HG03565 (cell line): Measurements from ENCODE around the gene RAP1GAP.
"Not testable (repeated sequence)": the region's sequence is repeated elsewhere in the genome, so short reads cannot be mapped to it uniquely, and the experiment has no call there.

Source experiments
- ATAC-seq: cut with Tn5 transposase; IDR thresholded peaks from one replicate; pipeline ENCODE4 v1.9.1; 2021; ENCODE audit warnings: mild to moderate bottlenecking, moderate library complexity; ENCODE audit not compliant: unreplicated experiment

RAP1GAP gene

GRCh38 chr1:21647431-21648351 lies 21.5 kb downstream of the RAP1GAP start:
- no peak for ATAC-seq

- no peak for ATAC-seq
Measured at GRCh38 chr1:21645550-21645949, 23.6 kb downstream of the RAP1GAP start.

- no peak for ATAC-seq
Measured at GRCh38 chr1:21644906-21645305, 24.3 kb downstream of the RAP1GAP start.

GRCh38 chr1:21644348-21644747 lies 24.8 kb downstream of the RAP1GAP start:
- no peak for ATAC-seq

- no peak for ATAC-seq
Measured at GRCh38 chr1:21643624-21644023, 25.5 kb downstream of the RAP1GAP start.

GRCh38 chr1:21641967-21642739 lies 27.0 kb downstream of the RAP1GAP start:
- no peak for ATAC-seq

- ATAC-seq: no peak
Measured at GRCh38 chr1:21641537-21641936, 27.6 kb downstream of the RAP1GAP start.

- ATAC-seq: no peak
Measured at GRCh38 chr1:21641076-21641475, 28.1 kb downstream of the RAP1GAP start.

GRCh38 chr1:21640653-21641052 lies 28.5 kb downstream of the RAP1GAP start:
- no peak for ATAC-seq

GRCh38 chr1:21639594-21640041 lies 29.5 kb downstream of the RAP1GAP start:
- no peak for ATAC-seq

GRCh38 chr1:21638531-21639341 lies 30.4 kb downstream of the RAP1GAP start:
- no peak for ATAC-seq

- ATAC-seq: no peak
Measured at GRCh38 chr1:21637514-21637913, 31.6 kb downstream of the RAP1GAP start.

GRCh38 chr1:21636029-21636428 lies 33.1 kb downstream of the RAP1GAP start:
- ATAC-seq: no peak

- ATAC-seq: no peak
Measured at GRCh38 chr1:21634806-21635535, 34.2 kb downstream of the RAP1GAP start.

GRCh38 chr1:21633992-21634805 lies 35.0 kb downstream of the RAP1GAP start:
- ATAC-seq: no peak

GRCh38 chr1:21633141-21633755 lies 35.9 kb downstream of the RAP1GAP start:
- ATAC-seq: no peak

GRCh38 chr1:21631944-21632887 lies 36.9 kb downstream of the RAP1GAP start:
- no peak for ATAC-seq

GRCh38 chr1:21631590-21631943 lies 37.6 kb downstream of the RAP1GAP start:
- not testable (repeated sequence) for ATAC-seq
